ENCODE measurements around the gene FAAP20.
"Not testable (repeated sequence)": the region's sequence is repeated elsewhere in the genome, so short reads cannot be mapped to it uniquely, and the experiment has no call there.

The FAAP20 gene

DNA sequence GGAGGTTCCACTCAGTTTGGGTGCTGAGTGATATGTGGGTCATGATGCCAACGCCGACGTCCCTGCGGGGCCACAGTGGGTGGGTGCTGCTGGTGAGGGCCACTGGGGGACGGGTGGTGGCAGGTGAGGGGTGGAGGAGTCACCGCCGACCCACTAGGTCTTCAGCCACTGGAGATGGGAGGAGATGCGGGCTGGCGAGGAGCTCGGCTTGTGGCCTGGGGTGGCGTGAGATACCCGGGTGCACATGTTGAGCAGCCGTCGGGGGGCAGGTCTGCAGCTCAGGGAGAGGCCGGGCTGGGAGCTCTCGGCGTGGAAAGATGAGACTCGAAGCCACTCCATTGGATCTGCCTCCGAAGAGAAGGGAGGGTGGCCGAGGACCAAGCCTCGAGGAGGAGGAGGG lies 40.5 kb downstream of the FAAP20 start:
- DNase-seq: no peak

DNA sequence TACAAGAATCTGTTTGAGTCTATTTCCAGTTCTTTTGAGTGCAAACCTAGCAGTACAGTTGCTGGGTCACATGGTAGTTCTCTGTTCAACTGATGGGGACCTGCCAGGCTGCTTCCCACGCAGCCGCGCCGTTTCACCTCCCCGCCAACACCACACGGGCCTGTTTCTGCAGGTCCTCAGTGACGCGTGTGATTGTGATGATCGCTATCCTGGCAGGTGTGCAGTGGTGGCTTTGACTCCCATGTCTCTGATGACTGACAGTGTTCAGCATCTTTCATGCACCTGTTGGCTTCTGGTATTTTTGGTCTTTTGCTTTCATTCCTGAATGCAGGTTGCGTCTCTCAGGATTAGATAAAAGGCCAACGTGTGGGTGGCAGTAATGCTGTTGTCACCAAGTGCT lies 41.6 kb downstream of the FAAP20 start:
- DNase-seq: peak in 1 of 2 experiments; percentile 17

- DNase-seq: no peak
Observed at GRCh38 chr1:2151911-2152310, 42.7 kb downstream of the FAAP20 start.

- DNase-seq: no peak
Observed at GRCh38 chr1:2151252-2151651, 43.3 kb downstream of the FAAP20 start.

DNA sequence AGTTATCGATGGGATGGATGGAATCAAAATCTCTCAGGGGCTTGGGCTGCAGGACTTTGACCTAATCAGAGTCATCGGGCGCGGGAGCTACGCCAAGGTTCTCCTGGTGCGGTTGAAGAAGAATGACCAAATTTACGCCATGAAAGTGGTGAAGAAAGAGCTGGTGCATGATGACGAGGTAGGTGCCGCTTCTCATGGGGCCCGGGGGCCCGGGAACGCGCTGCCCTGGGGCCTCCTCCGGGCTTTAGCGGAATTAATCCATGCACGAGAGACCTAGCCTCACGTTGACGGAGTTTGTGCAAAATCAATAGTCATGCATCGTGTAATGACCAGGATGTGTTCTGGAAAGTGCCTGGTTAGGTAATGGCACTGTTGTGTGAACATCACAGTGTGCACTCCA lies 43.8 kb downstream of the FAAP20 start:
- no peak for DNase-seq

DNA sequence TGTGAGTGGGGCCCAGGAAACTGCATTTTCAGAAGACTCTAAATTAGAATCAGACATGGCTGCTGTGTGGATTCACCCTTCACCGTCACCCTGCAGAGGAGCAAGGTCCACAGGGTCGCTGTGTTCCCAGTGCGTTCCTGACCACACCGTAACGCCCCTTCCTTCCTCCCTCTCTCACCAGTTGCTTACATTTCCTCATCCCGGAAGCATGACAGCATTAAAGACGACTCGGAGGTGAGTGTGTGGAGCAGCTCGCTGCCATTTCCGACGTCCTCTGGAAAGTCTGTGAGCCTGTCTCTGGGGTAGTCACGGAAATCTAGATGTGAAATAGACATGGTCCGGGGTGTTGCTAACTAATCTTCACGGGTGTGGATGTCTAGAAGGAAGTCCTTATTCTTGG lies 45.9 kb downstream of the FAAP20 start:
- DNase-seq: peak; percentile 42 to 46

- DNase-seq: not testable (repeated sequence)
Observed at GRCh38 chr1:2147869-2148268, 46.7 kb downstream of the FAAP20 start.

- no peak for DNase-seq
Observed at GRCh38 chr1:2146836-2147517, 47.6 kb downstream of the FAAP20 start.

DNA sequence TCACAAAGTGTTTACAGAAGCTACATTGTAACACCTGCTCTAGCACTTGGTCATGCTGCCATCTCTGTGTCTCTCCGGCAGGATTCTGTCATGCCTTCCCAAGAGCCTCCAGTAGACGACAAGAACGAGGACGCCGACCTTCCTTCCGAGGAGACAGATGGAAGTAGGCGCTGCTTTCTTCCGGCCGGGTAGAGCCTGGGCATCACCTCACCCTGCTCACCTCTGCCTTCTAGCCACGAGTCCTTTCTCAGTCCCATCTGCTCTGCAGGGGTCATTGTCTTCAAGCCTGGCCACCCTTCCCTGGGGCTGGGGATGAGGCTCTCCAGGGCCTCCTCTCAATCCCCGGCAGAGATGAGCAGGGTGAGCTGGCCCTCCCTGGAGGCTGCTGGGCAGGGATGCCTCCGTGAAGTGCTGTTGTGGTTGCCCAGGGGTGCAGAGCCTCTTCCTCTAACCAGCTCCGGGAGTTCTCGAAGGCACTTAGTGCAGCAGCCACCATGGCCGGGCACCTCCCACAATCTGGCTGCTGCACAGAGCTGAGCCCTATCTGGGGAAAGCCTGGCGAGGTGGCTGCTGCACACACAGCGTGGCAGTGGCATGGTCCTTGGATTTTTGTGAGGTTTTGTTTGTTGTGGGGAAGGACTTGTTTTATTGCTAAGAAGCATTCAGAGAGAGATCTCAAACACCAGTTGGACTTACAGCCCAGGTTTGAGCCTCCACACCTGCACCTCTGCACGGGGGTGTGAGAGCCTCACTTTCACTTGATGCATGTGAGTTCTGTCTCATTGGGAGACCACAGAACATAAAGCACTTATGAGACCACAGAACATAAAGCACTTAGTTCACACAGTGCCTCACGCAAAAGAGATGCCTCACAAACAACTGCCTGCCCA lies 48.4 kb downstream of the FAAP20 start:
- DNase-seq: no peak

- no peak for DNase-seq
Observed at GRCh38 chr1:2144501-2145090, 50.0 kb downstream of the FAAP20 start.

DNA sequence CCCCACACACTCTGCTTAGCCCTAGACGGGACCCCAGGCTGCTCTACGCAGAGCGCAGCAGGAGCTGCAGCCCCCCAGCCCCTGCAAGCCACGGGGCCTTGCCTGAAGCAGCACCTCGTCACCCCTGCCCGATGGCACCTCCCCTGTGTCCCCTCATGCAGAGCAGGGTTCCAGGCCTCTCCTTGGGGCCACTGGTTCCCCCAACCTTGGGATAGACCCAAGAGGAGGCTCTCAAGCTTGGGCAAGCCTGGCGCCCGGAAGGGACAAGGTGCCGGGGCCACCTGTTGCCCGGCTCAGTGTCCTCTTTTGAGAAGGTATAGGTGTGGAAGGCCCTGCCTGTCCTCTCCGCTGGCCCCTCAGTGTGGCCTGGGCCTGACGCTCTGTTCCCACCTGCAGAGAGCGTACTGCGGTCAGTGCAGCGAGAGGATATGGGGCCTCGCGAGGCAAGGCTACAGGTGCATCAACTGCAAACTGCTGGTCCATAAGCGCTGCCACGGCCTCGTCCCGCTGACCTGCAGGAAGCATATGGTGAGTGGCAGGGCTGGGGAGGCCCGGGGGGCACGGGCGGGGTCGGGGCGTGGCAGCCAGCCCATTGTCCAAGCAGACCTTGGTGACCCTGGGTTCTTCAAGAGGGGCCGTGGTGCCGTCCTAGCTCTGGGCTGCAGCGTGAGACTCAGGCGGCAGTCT lies 50.6 kb downstream of the FAAP20 start:
- DNase-seq: no peak

DNA sequence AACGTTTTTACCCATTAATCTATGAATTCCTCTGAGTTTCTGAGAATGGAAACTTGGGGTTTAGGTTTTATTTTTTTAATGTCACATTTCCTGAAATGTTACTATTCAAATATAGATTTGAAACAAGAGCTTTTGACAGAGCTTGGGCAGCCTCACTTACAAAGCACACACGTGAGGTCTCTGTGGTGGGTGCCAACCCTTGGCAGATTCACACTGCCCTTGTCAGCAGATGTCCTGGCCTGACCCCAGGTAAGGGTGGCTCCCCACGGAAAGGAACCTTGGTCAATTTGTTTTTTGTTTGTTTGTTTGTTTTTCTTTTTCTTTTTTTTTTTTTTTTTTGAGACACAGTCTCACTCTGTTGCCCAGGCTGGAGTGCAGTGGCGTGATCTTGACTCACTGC lies 53.5 kb downstream of the FAAP20 start:
- no peak for DNase-seq
